ENCODE data around the gene NPHP1.

GRCh38 chr2:110220190-110220564 lies 15.4 kb upstream of the NPHP1 start:
- no peak for TF ChIP-seq EP300 (IDR thresholded peaks at IDR 0.05; ENCODE audit: low read depth)
- TF ChIP-seq, protein P1, sequence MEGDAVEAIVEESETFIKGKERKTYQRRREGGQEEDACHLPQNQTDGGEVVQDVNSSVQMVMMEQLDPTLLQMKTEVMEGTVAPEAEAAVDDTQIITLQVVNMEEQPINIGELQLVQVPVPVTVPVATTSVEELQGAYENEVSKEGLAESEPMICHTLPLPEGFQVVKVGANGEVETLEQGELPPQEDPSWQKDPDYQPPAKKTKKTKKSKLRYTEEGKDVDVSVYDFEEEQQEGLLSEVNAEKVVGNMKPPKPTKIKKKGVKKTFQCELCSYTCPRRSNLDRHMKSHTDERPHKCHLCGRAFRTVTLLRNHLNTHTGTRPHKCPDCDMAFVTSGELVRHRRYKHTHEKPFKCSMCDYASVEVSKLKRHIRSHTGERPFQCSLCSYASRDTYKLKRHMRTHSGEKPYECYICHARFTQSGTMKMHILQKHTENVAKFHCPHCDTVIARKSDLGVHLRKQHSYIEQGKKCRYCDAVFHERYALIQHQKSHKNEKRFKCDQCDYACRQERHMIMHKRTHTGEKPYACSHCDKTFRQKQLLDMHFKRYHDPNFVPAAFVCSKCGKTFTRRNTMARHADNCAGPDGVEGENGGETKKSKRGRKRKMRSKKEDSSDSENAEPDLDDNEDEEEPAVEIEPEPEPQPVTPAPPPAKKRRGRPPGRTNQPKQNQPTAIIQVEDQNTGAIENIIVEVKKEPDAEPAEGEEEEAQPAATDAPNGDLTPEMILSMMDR (IDR thresholded peaks at IDR 0.05) = no peak
- no peak for TF ChIP-seq POLR2A (IDR thresholded peaks at IDR 0.05)

All from transverse colon (tissue), 3 donors.